PC-9 (cell line): Measurements from ENCODE around the gene DEXI. TPM values are rescaled to one million over a fixed set of nuclear protein-coding genes. Genes with fewer than 3 reads are reported as not detected.

ENCODE experiments used
- BruUV-seq: library from RNA; stranded (reverse); fragments of 400-500 nt; replicated peaks from 2 replicates; lab custom pipeline; 2021; lab: Mats Ljungman, UMichigan
- CTCF ChIA-PET: fragments of 300-600 bp; sonication (Branson Sonifier 250); formaldehyde crosslinking; loops from one replicate; lab custom pipeline; 2022; ENCODE audit warnings: antibody characterized with exemption; lab: Charles Lee
- POLR2A ChIA-PET: fragments of 300-600 bp; sonication (Branson Sonifier 250); formaldehyde crosslinking; loops from one replicate; lab custom pipeline; 2022; ENCODE audit warnings: antibody characterized with exemption; ENCODE audit not compliant: unreplicated experiment; lab: Charles Lee
- DNase-seq, 2 experiments: peaks; one replicate each; pipeline versions ENCODE4 v3.0.0 to v3.0.0-alpha.2; 2015 to 2022; ENCODE audit warnings: mixed read lengths in 1 of 2
- H2AFZ ChIP-seq: fragments of 200-600 bp; sonication (generic); 2 replicates; pipeline ENCODE4 v1.8.1; 2017; ENCODE audit warnings: antibody characterized with exemption
- H3F3A ChIP-seq: fragments of 200-600 bp; sonication (generic); 2 replicates; pipeline ENCODE4 v1.8.1; 2017; ENCODE audit warnings: antibody characterized with exemption, mild to moderate bottlenecking, low read depth; ENCODE audit not compliant: insufficient read depth
- H3K27ac ChIP-seq: fragments of 200-600 bp; sonication (generic); 2 replicates; pipeline ENCODE4 v1.6.1; 2016; ENCODE audit warnings: mixed run types
- H3K27me3 ChIP-seq: fragments of 200-600 bp; sonication (generic); 2 replicates; pipeline ENCODE4 v1.6.1; 2016; ENCODE audit warnings: low read depth, mixed run types; ENCODE audit not compliant: insufficient read depth
- H3K36me3 ChIP-seq: fragments of 200-600 bp; sonication (generic); 2 replicates; pipeline ENCODE4 v1.6.1; 2016; ENCODE audit warnings: low read depth, mixed run types
- H3K4me1 ChIP-seq: fragments of 200-600 bp; sonication (generic); replicated peaks from 2 replicates; pipeline ENCODE4 v1.6.1; 2016; ENCODE audit warnings: mixed run types; ENCODE audit not compliant: insufficient read depth
- H3K4me2 ChIP-seq: fragments of 200-600 bp; sonication (generic); 2 replicates; pipeline ENCODE4 v1.6.1; 2017; ENCODE audit warnings: mixed run types
- H3K4me3 ChIP-seq: fragments of 200-600 bp; sonication (generic); 2 replicates; pipeline ENCODE4 v1.6.1; 2016; ENCODE audit warnings: mixed run types
- H3K79me2 ChIP-seq: fragments of 200-600 bp; sonication (generic); 2 replicates; pipeline ENCODE4 v1.6.1; 2017; ENCODE audit warnings: low read depth, mixed run types
- H3K9me2 ChIP-seq: fragments of 200-600 bp; sonication (generic); 2 replicates; pipeline ENCODE4 v1.8.1; 2017; ENCODE audit warnings: mild to moderate bottlenecking; ENCODE audit not compliant: insufficient read depth
- H3K9me3 ChIP-seq: fragments of 200-600 bp; sonication (generic); 2 replicates; pipeline ENCODE4 v1.8.1; 2016; ENCODE audit warnings: low read depth; ENCODE audit not compliant: insufficient read depth
- H4K20me1 ChIP-seq: fragments of 200-600 bp; sonication (generic); 2 replicates; pipeline ENCODE4 v1.8.1; 2017; ENCODE audit not compliant: insufficient read depth
- CTCF ChIP-seq: fragments of 200-600 bp; sonication (generic); conservative IDR thresholded peaks from 2 replicates; pipeline ENCODE4 v1.6.1; 2017; ENCODE audit warnings: mixed run types, antibody characterized with exemption, mild to moderate bottlenecking, moderate library complexity
- EZH2 ChIP-seq: fragments of 200-600 bp; sonication (generic); IDR thresholded peaks from 2 replicates; pipeline ENCODE4 v1.8.0; 2017; ENCODE audit warnings: antibody characterized with exemption, low read depth
- intact Hi-C: fragments of 100-400 bp; cut with micrococcal nuclease; formaldehyde crosslinking; loops from one replicate; pipeline ENCODE4 v1.10.0; 2022; ENCODE audit not compliant: unreplicated experiment
- total RNA-seq: library from RNA; stranded (reverse); gene quantifications from 2 replicates; pipeline ENCODE4 v1.2.3, GENCODE V29; 2021

The DEXI gene
- total RNA-seq, 1 experiment from 2014 or later = 33.1 TPM

DNA sequence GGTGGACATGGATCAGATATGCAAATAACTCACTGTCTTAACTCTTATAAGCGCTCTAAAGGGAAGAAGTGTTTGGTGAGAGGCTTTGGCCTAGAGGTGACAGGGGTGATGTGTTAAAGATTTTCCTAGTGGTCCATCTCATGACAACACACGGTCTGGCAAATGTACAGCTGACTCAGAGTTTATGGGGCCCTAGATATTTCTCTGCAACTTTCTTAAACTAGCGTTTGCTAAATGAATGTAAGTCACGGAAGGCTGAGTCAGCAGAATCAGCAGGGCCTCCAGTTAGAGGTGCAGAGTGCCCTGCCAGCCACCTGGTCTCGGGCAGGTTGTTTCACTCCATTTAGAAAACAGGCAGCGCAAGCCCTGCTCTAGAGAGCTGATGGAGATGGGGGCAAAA is 42.2 kb upstream of the DEXI start:
- TF ChIP-seq CTCF = no peak
- TF ChIP-seq EZH2 = no peak
- H3F3A ChIP-seq = peaks cover 19% of the 10 kb centered on the region; the same call in 1 of the 2 replicates
- no peaks in the 10 kb centered on the region for H4K20me1 ChIP-seq
- no peak overlapping the region for H2AFZ ChIP-seq
- H3K4me1 ChIP-seq = peaks cover 35% of the 10 kb centered on the region
- peak overlapping the region; percentile 26 for H3K27ac ChIP-seq
- ChIA-PET POLR2A (interaction anchor here (0.6 kb wide), 2 partner anchors 31 to 271 kb away, joined by 4 to 14 read pairs; no protein-coding TSS in a partner anchor), CTCF (interaction anchor here (0.6 to 2.5 kb wide), 3 partner anchors 16 to 314 kb away, joined by 3 to 25 read pairs (median 4); partner anchors contain the start of gene SOCS1)
- H3K9me3 ChIP-seq = no peaks in the 10 kb centered on the region
- no peaks in the 10 kb centered on the region for H3K9me2 ChIP-seq
- DNase-seq = no peak
- intact Hi-C loops = loop anchor here (1.0 kb wide), 2 partner anchors 8 to 272 kb away; partner anchors contain the start of gene SOCS1
- peak overlapping the region; percentile 35 for H3K4me2 ChIP-seq
- BruUV-seq = no TSS peak
- H3K4me3 ChIP-seq = no peak overlapping the region
- H3K27me3 ChIP-seq = no peaks in the 10 kb centered on the region
- H3K36me3 ChIP-seq = no peaks in the 10 kb centered on the region
- H3K79me2 ChIP-seq = no peaks in the 10 kb centered on the region

GRCh38 chr16:10983159-10983558 is 40.9 kb upstream of the DEXI start:
- Histone ChIP-seq H3K27ac (0 out of 2 replicates have a peak overlapping the region, but pooled peaks have one; percentile 20), H3K4me3 (no peak overlapping the region), H3F3A (peaks cover 19% of the 10 kb centered on the region; the same call in 1 of the 2 replicates), H3K36me3 (no peaks in the 10 kb centered on the region), H3K4me1 (peaks cover 23% of the 10 kb centered on the region), H3K4me2 (peak overlapping the region; percentile 35), H3K27me3 (no peaks in the 10 kb centered on the region), H4K20me1 (no peaks in the 10 kb centered on the region), H2AFZ (no peak overlapping the region), H3K9me3 (no peaks in the 10 kb centered on the region), H3K79me2 (no peaks in the 10 kb centered on the region), H3K9me2 (no peaks in the 10 kb centered on the region)
- peak in 1 of 2 experiments; percentile 53 for DNase-seq
- TF ChIP-seq EZH2 (no peak), CTCF (peak; percentile 42; the same call in 1 of the 2 replicates)
- ChIA-PET POLR2A (interaction anchor here (0.6 kb wide), 1 partner anchor 272 kb away, joined by 3 read pairs; no protein-coding TSS in a partner anchor), CTCF (interaction anchor here (0.5 to 2.5 kb wide), 9 partner anchors 9 to 731 kb away, joined by 3 to 25 read pairs (median 4); partner anchors contain the start of gene SOCS1)
- intact Hi-C loops = no loop called here
- no TSS peak for BruUV-seq

- Histone ChIP-seq H3K4me3 (no peak overlapping the region), H4K20me1 (no peaks in the 10 kb centered on the region), H3K27ac (no peak overlapping the region), H3K79me2 (no peaks in the 10 kb centered on the region), H3F3A (peaks cover 14% of the 10 kb centered on the region; the same call in 1 of the 2 replicates), H3K4me2 (no peak overlapping the region), H3K4me1 (peaks cover 22% of the 10 kb centered on the region), H3K36me3 (no peaks in the 10 kb centered on the region), H3K27me3 (no peaks in the 10 kb centered on the region), H3K9me3 (no peaks in the 10 kb centered on the region), H2AFZ (no peak overlapping the region), H3K9me2 (no peaks in the 10 kb centered on the region)
- TF ChIP-seq EZH2 (no peak), CTCF (no peak)
- POLR2A ChIA-PET = no interaction called here
- no peak for DNase-seq
- intact Hi-C loops = no loop called here
- CTCF ChIA-PET = interaction anchor here (0.6 to 2.5 kb wide), 6 partner anchors 9 to 277 kb away, joined by 3 to 25 read pairs (median 4); partner anchors contain the start of gene SOCS1
- no TSS peak for BruUV-seq
Measured at GRCh38 chr16:10982465-10983150, 40.3 kb upstream of the DEXI start.
